K562 (cell line): Measurements from ENCODE around the gene PPARD.

Source experiments
- CTCF ChIP-seq, 3 experiments: IDR thresholded peaks in 2 of 3; conservative IDR thresholded peaks in 1 of 3; 2 replicates each; pipeline ENCODE4 v1.5.1; 2011 to 2012; ENCODE audit warnings: low read length in 3 of 3, mild to moderate bottlenecking in 3 of 3, control low read depth in 2 of 3, improper control_type of control experiment in 1 of 3, inconsistent platforms in 1 of 3, low read depth in 1 of 3, mixed read lengths in 1 of 3, moderate library complexity in 1 of 3; ENCODE audit not compliant: insufficient read depth in 2 of 3
- E2F1 ChIP-seq: sonication (generic); formaldehyde crosslinking; IDR thresholded peaks from 2 replicates; pipeline ENCODE4 v1.8.1; 2023; ENCODE audit warnings: mild to moderate bottlenecking, missing genetic modification reagents, moderate library complexity
- MTA3 ChIP-seq: fragments of 450-650 bp; formaldehyde crosslinking; IDR thresholded peaks from 2 replicates; pipeline ENCODE4 v1.6.1; 2017; ENCODE audit warnings: mild to moderate bottlenecking, borderline replicate concordance
- NFIC ChIP-seq: fragments of 450-650 bp; IDR thresholded peaks from 2 replicates; pipeline ENCODE4 v1.6.1; 2017; ENCODE audit warnings: mild to moderate bottlenecking, inconsistent platforms
- PHB2 ChIP-seq: fragments of 450-650 bp; IDR thresholded peaks from 2 replicates; pipeline ENCODE4 v1.6.1; 2017; ENCODE audit warnings: low read depth
- POU5F1 ChIP-seq: fragments of 150-350 bp; IDR thresholded peaks from 2 replicates; pipeline ENCODE4 v1.6.1; 2014; ENCODE audit warnings: borderline replicate concordance, low read length, low read depth, mild to moderate bottlenecking; ENCODE audit not compliant: partially characterized antibody
- SP1 ChIP-seq: sonication (generic); formaldehyde crosslinking; IDR thresholded peaks from 2 replicates; pipeline ENCODE4 v1.8.1; 2022; ENCODE audit warnings: mild to moderate bottlenecking, missing genetic modification reagents
- USF2 ChIP-seq: sonication (generic); formaldehyde crosslinking; IDR thresholded peaks from 2 replicates; pipeline ENCODE4 v1.5.0; 2020; ENCODE audit warnings: missing genetic modification reagents
- ZNF354B ChIP-seq: fragments of 250-450 bp; sonication (Bioruptor Pico); IDR thresholded peaks from 2 replicates; pipeline ENCODE4 v1.4.0; 2020

- no peak for TF ChIP-seq NFIC
- no peak for TF ChIP-seq POU5F1
- no peak for TF ChIP-seq SP1 (CRISPR knock-in tag)
- TF ChIP-seq CTCF (IDR thresholded peaks at IDR 0.05 in 2 of 3, conservative IDR thresholded peaks at IDR 0.05 in 1 of 3; ENCODE audit: insufficient read depth in 2 of 3, low read depth in 1 of 3, low read length in 3 of 3) = no peak
- no peak for TF ChIP-seq E2F1 (CRISPR knock-in tag)
- TF ChIP-seq ZNF354B (CRISPR knock-in tag) = no peak
- TF ChIP-seq MTA3 = no peak
- no peak for TF ChIP-seq USF2 (CRISPR knock-in tag)
- TF ChIP-seq PHB2 = no peak
Measured at GRCh38 chr6:35402856-35403191, 60.5 kb downstream of the PPARD start.
